HG02610 (cell line): ENCODE results near the gene LTBR.

Experiments
- ATAC-seq: cut with Tn5 transposase; IDR thresholded peaks from one replicate; pipeline ENCODE4 v1.9.1; 2021; ENCODE audit warnings: mild to moderate bottlenecking, moderate library complexity; ENCODE audit not compliant: unreplicated experiment

The LTBR gene

DNA sequence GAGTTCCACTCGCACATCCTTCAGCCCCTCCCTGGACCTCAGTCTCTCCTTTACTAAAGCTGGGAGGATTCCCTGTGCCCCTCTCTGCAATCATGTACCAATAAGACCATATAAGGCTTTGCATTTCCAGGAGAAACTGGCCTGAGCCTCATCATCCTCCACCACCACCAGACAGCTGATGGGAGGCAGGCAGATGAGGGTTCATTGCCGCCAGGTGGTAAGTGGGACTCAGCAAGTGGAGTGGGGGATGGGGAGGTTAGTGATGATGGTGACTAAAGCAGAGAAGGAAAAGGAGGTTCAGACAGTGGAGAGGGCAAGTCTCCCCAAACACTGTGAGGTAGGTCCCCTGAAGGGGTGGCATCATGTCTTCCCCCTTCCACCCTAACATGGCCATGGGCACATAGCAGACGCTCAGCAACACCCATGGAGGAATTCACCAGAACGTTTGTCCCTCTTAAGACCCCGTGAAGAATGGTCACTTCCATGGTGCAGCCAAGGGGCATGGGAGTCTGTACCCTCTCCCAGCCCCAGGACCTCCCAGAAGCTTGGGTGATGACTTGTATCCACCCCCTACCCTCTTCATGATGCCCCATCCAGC, 37.6 kb upstream of the LTBR start:
- no peak for ATAC-seq

DNA sequence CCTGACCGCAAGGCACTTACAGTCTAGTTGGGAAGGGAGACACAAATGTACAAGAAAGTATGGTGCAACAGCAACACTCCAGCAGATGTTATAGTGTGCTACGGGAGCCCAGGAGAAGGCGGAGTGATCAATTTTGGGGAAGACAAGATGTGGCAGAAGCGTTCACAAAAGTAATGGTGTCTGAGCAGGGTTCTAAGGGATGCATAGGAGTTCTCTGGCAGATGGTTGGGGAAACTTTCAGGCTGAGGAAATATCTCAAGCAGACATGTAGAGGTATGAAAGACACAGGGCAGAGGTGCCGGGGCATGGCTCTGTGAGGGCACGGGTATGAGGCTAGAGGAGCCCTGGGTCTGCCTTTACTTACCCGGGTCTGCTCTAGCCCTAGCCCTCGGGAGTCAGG, 37.0 kb upstream of the LTBR start:
- ATAC-seq = no peak

- ATAC-seq = no peak
Measured at GRCh38 chr12:6347367-6348338, 36.3 kb upstream of the LTBR start.

- no peak for ATAC-seq
Measured at GRCh38 chr12:6351622-6352021, 32.3 kb upstream of the LTBR start.

- no peak for ATAC-seq
Measured at GRCh38 chr12:6352193-6353173, 31.5 kb upstream of the LTBR start.

GRCh38 chr12:6354495-6355393, 29.2 kb upstream of the LTBR start:
- no peak for ATAC-seq

DNA sequence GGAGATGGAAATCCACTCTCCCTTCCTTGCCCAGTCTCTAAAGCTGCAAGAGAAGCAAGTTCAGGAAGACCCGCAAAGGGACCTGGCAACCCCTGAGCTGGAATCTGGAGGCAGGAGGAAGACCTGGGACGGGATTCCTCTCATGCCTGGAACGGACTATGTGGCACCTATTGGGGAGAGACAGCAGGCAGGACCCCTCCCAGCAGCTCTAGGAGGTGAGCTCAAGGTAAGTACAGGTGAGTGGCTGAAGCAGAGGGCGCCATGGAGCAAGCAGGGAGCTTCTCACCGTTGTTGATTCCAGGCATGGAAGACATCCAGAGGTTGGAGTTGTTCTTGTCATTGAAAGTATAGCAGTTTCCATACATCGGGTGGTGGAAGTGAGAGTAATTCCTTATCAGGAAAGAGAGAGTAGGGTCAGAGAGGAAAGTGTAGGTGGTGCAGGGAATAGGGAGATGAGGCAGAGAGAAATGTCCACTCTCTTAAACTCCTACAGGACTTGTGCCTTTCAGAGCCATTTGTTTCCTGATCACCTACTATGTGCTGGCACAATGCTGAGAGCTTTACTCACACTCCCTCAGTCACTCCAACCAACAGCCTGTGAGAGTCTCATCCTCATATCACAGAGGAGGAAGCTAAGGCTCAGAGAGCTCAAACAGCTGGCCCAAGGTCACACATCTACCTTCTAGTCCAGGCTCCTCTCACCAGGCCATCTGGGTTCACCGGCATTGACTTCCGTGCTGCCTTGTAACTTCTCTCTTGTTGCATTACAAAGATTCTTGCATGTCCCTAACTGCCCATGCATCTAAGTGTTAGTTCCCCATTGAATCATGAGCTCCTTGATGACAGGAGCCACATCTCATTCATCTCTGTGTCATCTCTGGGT, 28.2 kb upstream of the LTBR start:
- ATAC-seq = no peak

- no peak for ATAC-seq
Measured at GRCh38 chr12:6356374-6356820, 27.6 kb upstream of the LTBR start.

DNA sequence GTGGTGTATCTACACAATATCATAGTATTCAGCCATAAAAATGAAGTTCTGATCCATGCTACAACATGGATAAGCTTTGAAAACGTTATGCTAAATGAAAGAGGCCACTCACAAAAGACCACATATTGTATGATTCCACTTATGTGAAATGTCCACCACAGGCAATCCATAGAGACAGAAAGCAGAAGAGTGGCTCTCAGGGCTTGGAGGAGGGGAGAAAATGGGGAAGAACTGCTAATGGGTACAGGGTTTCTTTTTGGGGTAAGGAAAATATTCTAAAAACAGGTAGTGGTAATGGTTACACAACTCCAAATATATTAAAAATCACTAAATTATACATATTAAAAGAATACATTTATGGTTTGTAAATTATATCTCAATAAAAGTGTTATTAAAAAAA, 25.1 kb upstream of the LTBR start:
- no peak for ATAC-seq

DNA sequence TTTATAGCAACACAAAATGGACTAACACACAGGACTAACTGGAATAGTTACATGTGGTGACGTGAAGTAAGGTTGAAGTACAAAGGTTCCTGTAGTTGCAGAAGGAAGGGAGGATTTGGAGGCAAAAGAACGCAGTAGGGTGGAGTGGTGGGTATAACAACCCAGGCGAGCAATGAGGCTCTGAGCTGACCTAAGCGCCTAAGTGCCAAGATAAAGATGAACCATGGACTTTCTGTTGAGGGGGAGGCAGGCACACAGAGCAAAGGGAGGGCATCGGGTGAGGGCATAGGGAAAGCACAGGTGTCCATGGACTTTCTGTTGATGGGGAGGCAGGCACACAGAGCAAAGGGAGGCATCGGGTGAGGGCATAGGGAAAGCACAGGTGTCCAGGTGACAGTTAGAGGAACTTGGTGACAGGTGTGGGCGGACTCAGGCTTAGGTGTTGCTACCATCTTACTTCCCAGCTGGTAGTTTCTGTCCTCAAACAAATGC, 23.8 kb upstream of the LTBR start:
- no peak for ATAC-seq

- no peak for ATAC-seq
Measured at GRCh38 chr12:6360578-6361490, 23.1 kb upstream of the LTBR start.

DNA sequence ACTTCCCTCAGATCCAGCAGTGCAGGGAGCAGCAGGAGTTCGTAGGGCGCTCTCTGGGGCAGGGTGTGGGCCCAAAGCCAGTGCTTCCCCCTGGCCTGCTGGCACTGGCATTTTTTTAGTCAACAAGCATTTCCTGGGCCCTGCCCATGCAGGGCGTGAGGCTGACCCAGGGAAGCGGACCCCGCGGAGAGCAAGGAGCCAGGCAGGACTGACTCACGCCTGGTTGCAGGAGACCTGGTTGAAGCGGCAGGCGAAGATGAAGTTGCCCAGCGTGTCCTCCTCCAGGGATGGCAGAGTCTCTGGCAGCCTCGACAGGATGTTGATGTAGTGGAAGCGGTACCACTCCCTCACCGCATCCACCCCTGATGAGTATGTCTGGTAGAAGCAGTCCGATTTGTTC, 22.1 kb upstream of the LTBR start:
- no peak for ATAC-seq

- ATAC-seq = no peak
Measured at GRCh38 chr12:6362403-6362802, 21.6 kb upstream of the LTBR start.

- no peak for ATAC-seq
Measured at GRCh38 chr12:6363010-6363329, 21.0 kb upstream of the LTBR start.

- peak; percentile 53 for ATAC-seq
Measured at GRCh38 chr12:6363330-6364043, 20.5 kb upstream of the LTBR start.

- no peak for ATAC-seq
Measured at GRCh38 chr12:6364044-6364374, 20.0 kb upstream of the LTBR start.
